Measurements from ENCODE around the gene LUC7L2.
A peak's percentile ranks its signal among the peaks of the same experiment; 100 is the strongest.
"Not testable (repeated sequence)": the region's sequence is repeated elsewhere in the genome, so short reads cannot be mapped to it uniquely, and the experiment has no call there.

LUC7L2 gene

GRCh38 chr7:139330333-139331030 lies 29.2 kb upstream of the LUC7L2 start:
- ChIA-PET CTCF (no interaction called here), POLR2A (ENCODE audit: low non-redundant PET) (no interaction called here)
- no peak for TF ChIP-seq CTCF (conservative IDR thresholded peaks at IDR 0.05; ENCODE audit: low read depth)
- no peak for DNase-seq (ENCODE audit: low spot score)
- H3K27ac ChIP-seq: no peak overlapping the region

- TF ChIP-seq CTCF (conservative IDR thresholded peaks at IDR 0.05; ENCODE audit: low read depth): no peak
- H3K27ac ChIP-seq: no peak overlapping the region
- CTCF ChIA-PET: interaction anchor here (0.5 to 0.7 kb wide), 2 partner anchors 25 to 555 kb away, joined by 3 to 4 read pairs; no protein-coding TSS in a partner anchor
- no peak for DNase-seq (ENCODE audit: low spot score)
- POLR2A ChIA-PET (ENCODE audit: low non-redundant PET): no interaction called here
These were observed 26.9 kb upstream of the LUC7L2 start for GRCh38 chr7:139332697-139333359.

GRCh38 chr7:139333443-139333842 lies 26.3 kb upstream of the LUC7L2 start:
- CTCF ChIA-PET: interaction anchor here (0.7 kb wide), 1 partner anchor 554 kb away, joined by 4 read pairs; no protein-coding TSS in a partner anchor
- POLR2A ChIA-PET (ENCODE audit: low non-redundant PET); DNase-seq (ENCODE audit: low spot score); H3K27ac ChIP-seq: not testable (repeated sequence)

- H3K27ac ChIP-seq: no peak overlapping the region
- ChIA-PET POLR2A (ENCODE audit: low non-redundant PET) (no interaction called here), CTCF (no interaction called here)
- TF ChIP-seq CTCF (conservative IDR thresholded peaks at IDR 0.05; ENCODE audit: low read depth): no peak
- no peak for DNase-seq (ENCODE audit: low spot score)
These were observed 25.1 kb upstream of the LUC7L2 start for GRCh38 chr7:139334399-139335150.

- DNase-seq (ENCODE audit: low spot score): no peak
- ChIA-PET POLR2A (ENCODE audit: low non-redundant PET) (no interaction called here), CTCF (no interaction called here)
- no peak for TF ChIP-seq CTCF (conservative IDR thresholded peaks at IDR 0.05; ENCODE audit: low read depth)
- H3K27ac ChIP-seq: no peak overlapping the region
These were observed 20.7 kb upstream of the LUC7L2 start for GRCh38 chr7:139339025-139339424.

- POLR2A ChIA-PET (ENCODE audit: low non-redundant PET): interaction anchor here (1.0 kb wide), 1 partner anchor 20 kb away, joined by 4 read pairs; the partner anchor contains the start of gene LUC7L2
- peak overlapping the region; percentile 98 for H3K27ac ChIP-seq
- CTCF ChIA-PET: interaction anchor here (0.7 kb wide), 1 partner anchor 229 kb away, joined by 3 read pairs; no protein-coding TSS in a partner anchor
- no peak for TF ChIP-seq CTCF (conservative IDR thresholded peaks at IDR 0.05; ENCODE audit: low read depth)
- DNase-seq (ENCODE audit: low spot score): no peak
These were observed 20.0 kb upstream of the LUC7L2 start for GRCh38 chr7:139339698-139340036.

All from RWPE1 (cell line).